HEK293T (cell line): ENCODE results near the gene SLC38A10.

Source experiments
- ELF4 ChIP-seq: fragments of 450-650 bp; IDR thresholded peaks from 2 replicates; pipeline ENCODE4 v1.6.1; 2017; ENCODE audit warnings: antibody characterized with exemption
- FOXA1 ChIP-seq: fragments of 450-650 bp; IDR thresholded peaks from 2 replicates; pipeline ENCODE4 v1.6.1; 2016; ENCODE audit warnings: mild to moderate bottlenecking
- FOXM1 ChIP-seq: fragments of 450-650 bp; IDR thresholded peaks from 2 replicates; pipeline ENCODE4 v1.6.1; 2017; ENCODE audit warnings: mild to moderate bottlenecking, borderline replicate concordance
- L3MBTL2 ChIP-seq: fragments of 450-650 bp; conservative IDR thresholded peaks from 2 replicates; pipeline ENCODE4 v1.6.1; 2016; ENCODE audit warnings: mild to moderate bottlenecking
- SP1 ChIP-seq: fragments of 450-650 bp; IDR thresholded peaks from 2 replicates; pipeline ENCODE4 v1.6.1; 2017
- SUZ12 ChIP-seq: fragments of 450-650 bp; IDR thresholded peaks from 2 replicates; pipeline ENCODE4 v1.6.1; 2016; ENCODE audit warnings: mild to moderate bottlenecking
- TARDBP ChIP-seq: fragments of 450-650 bp; IDR thresholded peaks from 2 replicates; pipeline ENCODE4 v1.6.1; 2016

DNA sequence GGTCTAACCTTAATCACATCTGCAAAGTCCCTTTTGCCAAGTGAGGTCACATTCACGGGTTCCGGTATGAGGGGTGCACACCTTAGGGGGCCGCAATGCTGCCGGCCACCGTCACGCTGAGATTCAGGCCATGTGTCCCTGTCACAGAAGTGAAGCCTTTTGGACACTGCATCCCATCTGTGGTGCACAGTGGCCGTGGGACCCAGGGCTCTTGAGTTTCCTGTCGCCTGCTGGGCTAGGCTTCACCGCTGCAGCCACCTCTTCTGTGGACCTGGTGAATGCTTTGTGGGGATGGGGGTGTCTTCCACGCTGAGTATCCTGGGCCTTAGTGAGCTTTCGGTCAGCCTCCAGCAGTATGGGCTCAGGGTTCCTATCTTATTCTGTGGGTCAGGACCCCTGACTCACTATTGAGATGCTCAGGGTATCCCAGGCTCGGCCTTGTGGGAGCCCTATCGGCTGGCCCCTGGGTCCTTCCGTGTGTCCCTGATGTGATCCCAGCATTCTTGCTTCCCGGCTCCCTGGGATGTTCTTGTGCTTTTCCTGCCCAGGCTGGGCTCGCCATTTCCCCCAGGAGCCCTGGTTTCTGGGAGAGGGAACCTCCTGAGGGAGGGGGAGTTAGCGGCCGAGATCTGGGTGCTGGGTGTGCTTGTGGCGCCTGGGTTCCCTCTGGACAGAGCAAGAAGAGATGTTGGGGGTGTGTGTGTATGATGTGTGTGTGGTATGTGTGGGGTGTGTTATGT is 4.9 kb upstream of the SLC38A10 start:
- TF ChIP-seq FOXM1 (no peak), SP1 (no peak), SUZ12 (no peak), L3MBTL2 (no peak), FOXA1 (no peak), TARDBP (no peak), ELF4 (no peak)
